Mesendoderm (in vitro differentiated cells): Measurements from ENCODE around the gene FRMD5.

Experiments
- DNase-seq: peaks from one replicate; pipeline ENCODE4 v3.0.0; 2013
- H2AK5ac ChIP-seq: 2 replicates; pipeline ENCODE4 v1.6.1; 2013; ENCODE audit warnings: low read length, inconsistent platforms
- H2BK120ac ChIP-seq: 2 replicates; pipeline ENCODE4 v1.6.1; 2013; ENCODE audit warnings: low read depth, mild to moderate bottlenecking, low read length, moderate library complexity, mixed read lengths
- H2BK15ac ChIP-seq: replicated peaks from 2 replicates; pipeline ENCODE4 v1.6.1; 2013; ENCODE audit warnings: low read depth, mild to moderate bottlenecking, moderate library complexity
- H2BK5ac ChIP-seq: 2 replicates; pipeline ENCODE4 v1.6.1; 2013; ENCODE audit warnings: low read length, inconsistent platforms
- H3K18ac ChIP-seq: 2 replicates; pipeline ENCODE4 v1.6.1; 2013; ENCODE audit warnings: mild to moderate bottlenecking, low read length, mixed read lengths
- H3K23ac ChIP-seq: one replicate; pipeline ENCODE4 v1.6.1; 2013; ENCODE audit warnings: low read length
- H3K27ac ChIP-seq: 2 replicates; pipeline ENCODE4 v1.5.1; 2013; ENCODE audit warnings: low read depth, mild to moderate bottlenecking, inconsistent platforms, low read length, moderate library complexity
- H3K27me3 ChIP-seq: 2 replicates; pipeline ENCODE4 v1.6.1; 2013; ENCODE audit warnings: low read length, control low read depth, mild to moderate bottlenecking, inconsistent platforms; ENCODE audit not compliant: insufficient read depth, poor library complexity
- H3K36me3 ChIP-seq: 2 replicates; pipeline ENCODE4 v1.6.1; 2013; ENCODE audit warnings: low read length, inconsistent platforms; ENCODE audit not compliant: control insufficient read depth, insufficient read depth
- H3K4ac ChIP-seq: one replicate; pipeline ENCODE4 v1.6.1; 2013; ENCODE audit warnings: low read depth, mild to moderate bottlenecking, low read length, moderate library complexity
- H3K4me1 ChIP-seq: 2 replicates; pipeline ENCODE4 v1.6.1; 2013; ENCODE audit warnings: low read depth, low read length, inconsistent platforms; ENCODE audit not compliant: control insufficient read depth
- H3K4me2 ChIP-seq: 2 replicates; pipeline ENCODE4 v1.6.1; 2013; ENCODE audit warnings: low read length
- H3K4me3 ChIP-seq: 2 replicates; pipeline ENCODE4 v1.5.1; 2013; ENCODE audit warnings: mild to moderate bottlenecking, low read length
- H3K56ac ChIP-seq: one replicate; pipeline ENCODE4 v1.6.1; 2013; ENCODE audit warnings: low read length
- H3K79me1 ChIP-seq: 2 replicates; pipeline ENCODE4 v1.6.1; 2013; ENCODE audit warnings: low read length, inconsistent platforms
- H3K79me2 ChIP-seq: 2 replicates; pipeline ENCODE4 v1.6.1; 2013; ENCODE audit warnings: mild to moderate bottlenecking, low read length; ENCODE audit not compliant: control insufficient read depth, insufficient read depth
- H3K9ac ChIP-seq: 2 replicates; pipeline ENCODE4 v1.6.1; 2013; ENCODE audit warnings: low read length, inconsistent platforms
- H4K5ac ChIP-seq: one replicate; pipeline ENCODE4 v1.6.1; 2013; ENCODE audit warnings: low read length
- H4K8ac ChIP-seq: one replicate; pipeline ENCODE4 v1.6.1; 2013; ENCODE audit warnings: low read depth, mild to moderate bottlenecking, control low read depth, low read length, moderate library complexity
- WGBS: extraction: QIAGEN DNeasy Blood & Tissue Kit; methylation state at CpG from one replicate; pipeline ENCODE4 v1.1.7; 2013; ENCODE audit warnings: low lambda C conversion rate, missing lambda C conversion rate; ENCODE audit not compliant: insufficient coverage; ENCODE audit errors: extremely low coverage; 5-methylcytosine and 5-hydroxymethylcytosine counted together

Gene FRMD5

DNA sequence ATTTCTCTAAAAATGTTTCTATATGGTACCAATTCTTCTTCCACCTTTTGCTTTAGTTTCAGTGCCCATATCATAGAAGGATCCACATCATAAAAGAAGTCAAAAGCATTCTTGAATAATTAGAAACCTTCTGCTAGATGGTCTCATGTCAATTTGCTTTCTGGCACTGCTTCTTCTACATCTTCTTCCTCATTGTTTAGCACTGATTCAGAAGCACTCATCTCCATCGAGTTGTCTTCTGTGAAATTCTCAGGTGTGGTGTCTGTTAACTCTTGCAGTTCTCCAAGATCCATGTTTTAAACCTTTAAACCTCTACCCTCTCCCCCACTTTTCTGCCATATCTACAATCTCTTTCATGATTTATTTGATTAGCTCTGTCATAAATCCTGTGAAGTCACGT lies 213.5 kb downstream of the FRMD5 start:
- no peak for DNase-seq
- no peaks in the 10 kb centered on the region for H3K79me2 ChIP-seq
- no peak overlapping the region for H3K23ac ChIP-seq
- H3K18ac ChIP-seq, result no peak overlapping the region
- no peak overlapping the region for H3K4ac ChIP-seq
- no peak overlapping the region for H2BK5ac ChIP-seq
- WGBS, result no CpG with 5 or more reads among the region's 2 CpGs
- no peaks in the 10 kb centered on the region for H3K36me3 ChIP-seq
- H3K9ac ChIP-seq, result no peak overlapping the region
- H2BK15ac ChIP-seq, result no peak overlapping the region
- H3K27ac ChIP-seq, result no peak overlapping the region
- no peaks in the 10 kb centered on the region for H3K4me1 ChIP-seq
- H3K56ac ChIP-seq, result no peak overlapping the region
- H2AK5ac ChIP-seq, result no peak overlapping the region
- H4K5ac ChIP-seq, result no peak overlapping the region
- no peak overlapping the region for H2BK120ac ChIP-seq
- H3K4me3 ChIP-seq, result no peak overlapping the region
- no peak overlapping the region for H3K4me2 ChIP-seq
- H3K79me1 ChIP-seq, result no peaks in the 10 kb centered on the region
- H4K8ac ChIP-seq, result no peak overlapping the region
- H3K27me3 ChIP-seq, result no peaks in the 10 kb centered on the region

DNA sequence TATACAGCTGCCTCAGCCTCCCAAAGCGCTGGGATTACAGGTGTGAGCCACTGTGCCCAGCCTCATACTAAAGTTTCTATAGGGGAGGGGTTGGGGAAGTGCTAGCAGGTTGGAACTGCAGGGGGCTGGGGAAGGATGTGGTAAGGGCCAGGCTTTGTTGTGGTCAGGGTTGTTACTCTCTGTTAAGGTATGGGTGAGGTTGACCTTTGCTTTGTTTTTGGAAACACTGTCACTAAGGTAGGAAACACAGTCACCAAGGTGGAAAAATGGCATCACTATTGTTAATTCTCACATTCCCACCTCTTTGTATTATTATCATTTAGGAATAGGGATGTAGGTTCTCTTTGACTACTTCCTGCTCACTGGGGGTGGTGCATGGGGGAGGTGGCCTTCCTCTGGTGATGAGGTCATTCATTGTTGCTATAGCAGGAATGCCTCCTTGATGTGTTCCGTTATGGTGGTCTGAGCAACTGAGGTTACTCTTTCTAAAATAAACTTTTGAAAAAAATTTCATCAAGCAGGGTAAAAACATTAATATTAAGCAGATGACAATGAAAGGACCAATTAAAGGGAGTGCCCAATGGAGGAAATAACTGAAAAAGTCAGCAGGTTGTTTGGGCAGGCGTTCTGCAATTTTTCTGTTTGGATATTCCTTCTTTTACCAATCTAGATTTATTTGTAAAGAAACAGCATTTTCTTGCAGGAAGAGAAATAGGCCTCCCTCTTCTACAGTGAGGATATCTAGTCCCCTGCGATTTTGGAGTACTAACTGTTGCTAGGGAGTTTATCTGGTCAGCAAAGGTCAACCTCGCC lies 217.8 kb downstream of the FRMD5 start:
- no peaks in the 10 kb centered on the region for H3K36me3 ChIP-seq
- no peak overlapping the region for H3K18ac ChIP-seq
- peak; percentile 85 for DNase-seq
- H2AK5ac ChIP-seq, result no peak overlapping the region
- H3K27me3 ChIP-seq, result no peaks in the 10 kb centered on the region
- H3K56ac ChIP-seq, result no peak overlapping the region
- no peaks in the 10 kb centered on the region for H3K79me1 ChIP-seq
- no peak overlapping the region for H3K4ac ChIP-seq
- H3K9ac ChIP-seq, result no peak overlapping the region
- H4K8ac ChIP-seq, result no peak overlapping the region
- H2BK15ac ChIP-seq, result no peak overlapping the region
- no peak overlapping the region for H3K4me3 ChIP-seq
- no peak overlapping the region for H3K27ac ChIP-seq
- no peak overlapping the region for H3K4me2 ChIP-seq
- H3K79me2 ChIP-seq, result no peaks in the 10 kb centered on the region
- H3K23ac ChIP-seq, result no peak overlapping the region
- no peaks in the 10 kb centered on the region for H3K4me1 ChIP-seq
- no peak overlapping the region for H2BK120ac ChIP-seq
- no peak overlapping the region for H4K5ac ChIP-seq
- no CpG with 5 or more reads among the region's 5 CpGs for WGBS
- no peak overlapping the region for H2BK5ac ChIP-seq

DNA sequence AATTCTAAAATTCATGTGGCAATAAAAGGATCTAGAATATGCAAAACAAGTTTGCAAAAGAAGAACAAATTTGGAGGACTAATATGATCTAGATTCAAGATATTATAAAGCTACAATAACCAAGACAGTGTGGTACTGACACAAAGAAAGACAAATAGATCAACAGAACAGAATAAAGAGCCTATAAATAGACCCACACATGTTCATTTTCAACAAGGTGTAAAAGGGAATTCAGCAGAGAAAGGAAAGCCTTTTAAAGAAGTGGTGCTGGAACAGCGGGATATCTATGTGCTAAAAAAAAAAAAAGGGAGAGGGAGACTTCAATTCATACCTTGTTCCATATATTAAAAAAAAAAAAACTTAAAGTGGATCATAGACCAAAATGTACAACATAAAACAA lies 219.3 kb downstream of the FRMD5 start:
- Histone ChIP-seq H3K4me1 (no peaks in the 10 kb centered on the region), H2BK120ac (no peak overlapping the region), H3K56ac (no peak overlapping the region), H3K36me3 (no peaks in the 10 kb centered on the region), H3K18ac (no peak overlapping the region), H2BK15ac (no peak overlapping the region), H3K4me3 (no peak overlapping the region), H3K27ac (no peak overlapping the region), H4K8ac (no peak overlapping the region), H3K27me3 (no peaks in the 10 kb centered on the region), H3K4ac (no peak overlapping the region), H3K9ac (no peak overlapping the region), H3K79me2 (no peaks in the 10 kb centered on the region), H3K79me1 (no peaks in the 10 kb centered on the region), H2AK5ac (no peak overlapping the region), H3K23ac (no peak overlapping the region), H3K4me2 (no peak overlapping the region), H4K5ac (no peak overlapping the region), H2BK5ac (no peak overlapping the region)
- no peak for DNase-seq
- WGBS, result no CpG with 5 or more reads among the region's 1 CpG

DNA sequence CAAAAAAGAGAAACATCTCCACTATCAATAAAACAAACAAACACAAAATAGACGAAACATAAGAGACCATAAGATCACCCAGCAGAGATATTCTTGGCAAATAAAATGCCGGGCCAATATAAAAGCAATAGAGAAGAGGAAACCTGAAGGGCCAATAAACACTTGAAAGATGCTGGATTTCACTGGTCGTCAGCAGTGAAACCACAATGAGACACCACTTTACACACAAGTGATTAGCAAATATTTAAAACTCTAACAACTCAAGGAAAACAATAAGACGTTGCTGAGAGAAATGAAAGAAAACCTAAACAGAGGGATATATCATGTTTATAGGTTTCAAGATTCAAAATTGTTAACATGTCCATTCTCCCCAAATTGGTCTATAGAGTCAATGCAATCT lies 219.7 kb downstream of the FRMD5 start:
- Histone ChIP-seq H2BK120ac (no peak overlapping the region), H3K27me3 (no peaks in the 10 kb centered on the region), H3K79me2 (no peaks in the 10 kb centered on the region), H4K5ac (no peak overlapping the region), H3K4me3 (no peak overlapping the region), H4K8ac (no peak overlapping the region), H3K36me3 (no peaks in the 10 kb centered on the region), H3K27ac (no peak overlapping the region), H3K4ac (no peak overlapping the region), H2BK5ac (no peak overlapping the region), H3K4me1 (no peaks in the 10 kb centered on the region), H2BK15ac (no peak overlapping the region), H3K56ac (no peak overlapping the region), H3K18ac (no peak overlapping the region), H3K79me1 (no peaks in the 10 kb centered on the region), H3K9ac (no peak overlapping the region), H3K4me2 (no peak overlapping the region), H3K23ac (no peak overlapping the region), H2AK5ac (no peak overlapping the region)
- no CpG with 5 or more reads among the region's 4 CpGs for WGBS
- no peak for DNase-seq

DNA sequence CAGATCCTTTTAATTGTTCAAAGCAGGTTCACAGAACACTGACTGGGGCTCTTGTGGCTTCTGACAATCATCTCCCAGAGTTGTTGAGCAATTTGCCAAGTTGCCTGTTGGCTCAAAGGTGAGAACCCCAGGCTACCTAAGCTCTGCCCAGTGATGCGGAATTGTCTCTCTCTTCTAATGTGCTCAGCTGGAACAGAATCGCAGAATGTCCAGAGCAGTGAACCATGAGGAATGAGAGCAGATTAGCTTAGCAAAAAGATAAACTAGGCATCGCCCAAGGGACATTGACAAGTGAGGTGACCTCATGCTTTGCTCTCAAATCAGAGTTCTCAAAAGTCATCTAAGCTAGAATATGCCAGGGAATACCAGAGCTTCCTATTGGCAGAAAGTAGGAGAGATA lies 220.2 kb downstream of the FRMD5 start:
- no CpG with 5 or more reads among the region's 3 CpGs for WGBS
- H2BK5ac ChIP-seq, result no peak overlapping the region

More for the DNA sequence above, 220.2 kb downstream of the FRMD5 start:
- Histone ChIP-seq H4K8ac (no peak overlapping the region), H3K4me2 (no peak overlapping the region), H3K4me1 (no peaks in the 10 kb centered on the region), H3K27me3 (no peaks in the 10 kb centered on the region), H2BK15ac (no peak overlapping the region), H3K36me3 (no peaks in the 10 kb centered on the region), H3K79me2 (no peaks in the 10 kb centered on the region), H3K4ac (no peak overlapping the region), H2BK120ac (no peak overlapping the region), H3K23ac (no peak overlapping the region), H3K27ac (no peak overlapping the region), H4K5ac (no peak overlapping the region), H3K9ac (no peak overlapping the region), H3K56ac (no peak overlapping the region), H3K18ac (no peak overlapping the region), H3K4me3 (no peak overlapping the region), H2AK5ac (no peak overlapping the region), H3K79me1 (no peaks in the 10 kb centered on the region)
- no peak for DNase-seq
